ENCODE data around the gene IL11.
"Not testable (repeated sequence)": the region's sequence is repeated elsewhere in the genome, so short reads cannot be mapped to it uniquely, and the experiment has no call there.

The IL11 gene

GRCh38 chr19:55370305-55370988 is at the start of gene IL11:
IL11 (minus strand) TSS chr19:55370463; CDS start chr19:55370310, 153 bp downstream.
- DNase-seq: no peak

- no peak for DNase-seq
These were observed 49.5 kb upstream of the IL11 start for GRCh38 chr19:55419624-55420236.

GRCh38 chr19:55419103-55419502 is 48.8 kb upstream of the IL11 start:
- no peak for DNase-seq

GRCh38 chr19:55418185-55418584 is 47.9 kb upstream of the IL11 start:
- DNase-seq: peak; percentile 3

DNA sequence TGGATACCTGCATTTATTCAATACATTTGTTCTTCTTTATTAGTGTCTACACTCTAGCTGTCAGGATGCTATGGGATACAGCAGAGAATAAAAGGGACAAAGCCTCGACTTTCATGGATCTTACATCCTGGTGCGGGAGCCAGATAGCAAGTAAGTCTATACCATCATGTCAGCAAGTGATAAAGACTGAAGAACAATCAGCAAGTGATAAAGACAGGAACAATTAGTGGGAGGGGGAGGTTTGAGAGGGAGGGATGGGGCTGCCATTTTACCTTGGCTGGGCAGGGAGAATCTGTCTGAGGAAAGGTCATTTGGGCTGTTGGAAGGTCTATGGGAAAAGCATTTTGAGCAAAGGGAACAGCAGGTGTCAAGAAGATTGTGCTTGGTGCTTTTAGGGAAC is 39.9 kb upstream of the IL11 start:
- DNase-seq: no peak

DNA sequence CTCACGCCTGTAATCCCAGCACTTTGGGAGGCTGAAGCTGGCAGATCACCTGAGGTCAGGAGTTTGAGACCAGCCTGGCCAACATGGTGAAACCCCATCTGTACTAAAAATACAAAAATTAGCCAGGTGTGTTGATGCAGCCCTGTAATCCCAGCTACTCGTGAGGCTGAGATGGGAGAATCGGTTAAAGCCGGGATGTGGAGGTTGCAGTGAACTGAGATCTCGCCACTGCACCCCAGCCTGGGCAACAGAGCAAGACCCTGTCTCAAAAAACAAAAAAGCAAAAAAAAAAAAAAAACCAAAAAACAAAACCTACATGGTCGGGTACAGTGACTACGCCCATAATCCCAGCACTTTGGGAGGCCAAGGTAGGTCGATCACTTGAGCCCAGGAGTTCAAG is 38.9 kb upstream of the IL11 start:
- not testable (repeated sequence) for DNase-seq

DNA sequence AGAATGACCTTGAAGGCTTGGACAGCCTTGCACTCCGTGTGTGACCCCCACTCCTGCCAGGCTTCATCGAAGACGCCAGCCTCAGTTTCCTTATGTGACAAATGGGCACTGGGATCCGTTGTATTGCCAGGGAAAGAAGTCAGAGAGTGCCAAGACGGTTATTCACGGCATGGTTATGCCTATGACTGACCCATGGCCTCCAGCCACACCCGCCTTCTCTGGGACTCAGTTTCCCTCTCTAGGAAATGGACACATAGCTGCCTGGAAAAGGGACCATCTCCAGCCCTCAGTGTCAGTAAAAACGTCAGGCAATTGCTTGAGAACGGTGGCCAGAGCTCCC is 38.2 kb upstream of the IL11 start:
- no peak for DNase-seq

GRCh38 chr19:55407800-55408532 is 37.7 kb upstream of the IL11 start:
- peak; percentile 98 for DNase-seq

GRCh38 chr19:55407550-55407799 is 37.2 kb upstream of the IL11 start, which contains the start of gene UBE2S:
UBE2S (minus strand) TSS chr19:55407788; CDS start chr19:55407589, 199 bp downstream.
- DNase-seq: not testable (repeated sequence)

DNA sequence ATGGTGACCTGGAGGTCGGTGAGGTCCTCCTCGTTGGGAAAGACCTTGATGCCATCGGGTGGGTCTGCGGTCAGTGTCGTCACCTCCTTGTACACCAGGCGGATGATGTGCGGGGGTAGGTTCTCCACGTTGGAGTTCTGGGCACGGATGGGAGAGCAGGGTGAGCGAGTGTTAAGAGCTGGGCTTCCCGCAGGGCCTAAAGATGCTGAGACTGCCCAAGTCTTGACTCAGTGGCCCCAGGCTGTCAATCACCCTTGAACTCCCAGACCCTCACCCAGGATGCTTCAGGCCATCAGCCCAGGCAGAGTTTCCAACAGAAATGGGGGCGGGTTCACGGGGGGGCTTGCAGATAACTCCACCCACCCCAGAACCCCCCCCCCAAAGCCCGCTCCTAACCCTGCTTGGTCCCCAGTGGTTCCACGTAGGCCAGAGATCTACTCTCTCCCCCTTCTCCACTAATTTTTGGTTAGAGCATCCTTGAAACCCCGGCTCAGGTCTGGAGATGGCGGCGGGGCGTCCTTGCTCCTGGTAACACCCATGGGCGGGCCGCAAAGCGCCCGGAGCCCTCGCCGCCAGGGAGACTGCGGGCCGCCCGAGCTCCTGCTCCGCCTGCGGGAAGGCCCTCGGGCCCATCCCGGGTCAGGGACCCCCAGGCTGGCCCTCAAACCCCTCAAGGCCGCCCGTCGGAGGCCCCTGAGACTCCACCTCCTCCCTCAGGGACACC is 36.7 kb upstream of the IL11 start:
- DNase-seq: no peak

DNA sequence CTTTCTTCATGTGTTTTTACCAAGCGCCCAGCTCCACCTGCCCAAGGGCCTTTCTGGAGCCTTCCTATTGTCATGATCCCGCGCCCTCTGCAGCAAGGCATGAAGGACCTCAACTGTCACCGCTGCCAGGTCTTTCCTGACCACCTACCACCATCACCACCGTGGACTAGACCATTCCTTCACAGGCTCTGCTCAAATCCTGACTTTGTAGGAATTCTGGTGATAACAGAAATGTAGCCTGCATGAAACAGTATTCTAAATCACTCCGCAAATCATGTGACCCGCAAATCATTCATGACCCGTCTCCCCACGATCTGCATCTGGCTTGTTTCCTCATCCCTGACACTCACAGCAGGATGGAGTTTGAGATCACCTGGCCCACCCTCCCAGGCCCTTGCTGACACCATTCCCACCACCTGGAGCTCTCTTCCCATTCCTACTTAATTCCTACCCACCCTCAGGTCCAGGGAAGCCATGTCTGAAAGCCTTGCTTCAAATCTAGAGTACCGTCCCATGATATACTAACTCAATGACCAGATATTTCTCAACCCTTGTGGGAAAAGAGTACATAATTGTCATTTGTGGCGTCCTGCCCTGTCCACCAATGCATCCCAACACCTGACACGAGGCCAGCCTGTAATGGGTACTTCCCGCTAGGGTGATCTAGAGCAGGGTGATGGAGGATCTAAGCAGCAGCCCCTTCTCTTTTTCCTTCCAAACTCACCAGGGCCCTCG is 36.0 kb upstream of the IL11 start:
- DNase-seq: no peak

DNA sequence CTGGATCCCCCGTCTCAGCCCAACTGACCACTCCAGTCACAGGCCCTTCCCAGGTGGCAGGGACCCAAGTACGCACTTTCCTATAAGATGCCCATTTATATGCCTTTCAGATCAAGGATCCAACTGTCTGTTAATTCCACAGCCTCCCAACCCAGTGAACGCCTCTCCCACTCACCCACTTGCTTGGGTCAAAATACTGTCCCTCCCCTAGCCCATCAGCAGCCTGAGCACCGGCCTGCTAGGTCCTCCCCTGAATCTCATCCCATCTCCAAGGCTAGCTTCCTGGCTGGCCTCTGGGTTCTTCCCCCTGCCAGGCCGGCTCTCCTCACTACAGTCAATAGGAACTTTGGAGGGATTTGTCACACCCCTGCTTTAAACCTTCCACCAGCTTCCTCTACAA is 35.4 kb upstream of the IL11 start:
- DNase-seq: no peak

- no peak for DNase-seq
These were observed 32.2 kb upstream of the IL11 start for GRCh38 chr19:55402509-55402908.

DNA sequence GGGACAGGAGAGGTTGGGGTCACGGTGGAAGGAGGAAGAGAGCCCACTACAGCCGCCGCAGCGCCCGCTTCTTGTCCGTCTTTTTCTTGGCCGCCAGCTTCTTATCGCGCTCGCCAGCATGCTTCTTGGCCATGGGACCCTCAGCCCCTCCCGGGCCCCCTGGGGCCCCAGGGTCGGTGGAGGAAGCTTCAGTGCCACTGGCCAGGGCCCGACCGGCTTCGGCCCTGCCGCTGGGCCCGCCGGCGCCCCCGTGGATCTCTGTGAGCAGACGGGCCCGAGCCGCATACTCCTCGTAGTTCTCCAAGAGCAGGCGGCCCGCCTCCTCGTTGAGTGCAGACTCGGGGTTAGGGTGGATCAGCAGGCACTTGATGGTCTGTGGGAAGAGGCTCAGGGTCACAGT is 31.1 kb upstream of the IL11 start:
- not testable (repeated sequence) for DNase-seq

- no peak for DNase-seq
These were observed 30.2 kb upstream of the IL11 start for GRCh38 chr19:55400281-55401087.

GRCh38 chr19:55398200-55398925 is 28.1 kb upstream of the IL11 start:
- no peak for DNase-seq

GRCh38 chr19:55392820-55393761 is 22.8 kb upstream of the IL11 start:
- no peak for DNase-seq

GRCh38 chr19:55391702-55392615 is 21.7 kb upstream of the IL11 start:
- DNase-seq: no peak

DNA sequence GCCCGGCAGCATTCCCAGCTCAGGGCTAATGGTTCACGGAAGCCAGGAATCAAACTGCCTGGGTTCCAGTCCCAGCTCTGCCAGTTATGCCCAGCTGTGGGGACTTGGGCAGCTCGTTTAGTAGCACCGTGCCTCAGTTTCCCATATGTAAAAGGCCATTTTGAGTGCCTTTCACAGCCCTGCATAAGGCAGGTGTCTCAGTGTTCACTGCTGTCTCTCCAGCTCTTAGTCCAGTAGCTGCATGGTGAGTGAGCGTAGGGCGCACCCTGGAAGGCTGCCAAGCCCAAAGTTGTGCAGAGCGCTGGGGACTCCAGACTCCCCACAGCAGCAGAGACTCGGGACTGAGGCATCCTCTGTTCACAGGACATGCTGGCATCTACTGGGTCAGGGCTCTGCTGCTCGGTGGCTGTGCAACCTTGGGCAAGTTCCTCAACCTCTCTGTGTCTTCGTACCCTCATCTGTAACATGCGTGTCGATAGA is 21.0 kb upstream of the IL11 start:
- DNase-seq: no peak

Measured in NCI-H2029 treated with DMSO at 0.1 percent for 48 hours (cell line).